GM20000 (cell line): ENCODE data around the gene ASB3.
"Not testable (repeated sequence)": the region's sequence is repeated elsewhere in the genome, so short reads cannot be mapped to it uniquely, and the experiment has no call there.

Source experiments
- DNase-seq: peaks from one replicate; pipeline ENCODE4 v3.0.0; 2012; ENCODE audit warnings: low spot score
- CTCF ChIP-seq: IDR thresholded peaks from 2 replicates; pipeline ENCODE4 v1.5.1; 2012; ENCODE audit warnings: mild to moderate bottlenecking, control low read depth; ENCODE audit errors: extremely low read depth, missing control alignments

The ASB3 gene

GRCh38 chr2:53668624-53669026 is 118.1 kb downstream of the ASB3 start:
- no peak for DNase-seq
- TF ChIP-seq CTCF: no peak

- not testable (repeated sequence) for DNase-seq
Observed at GRCh38 chr2:53667130-53667529, 119.6 kb downstream of the ASB3 start.

GRCh38 chr2:53660886-53661285 is 125.9 kb downstream of the ASB3 start:
- TF ChIP-seq CTCF: no peak
- no peak for DNase-seq

- DNase-seq: not testable (repeated sequence)
Observed at GRCh38 chr2:53658474-53658873, 128.3 kb downstream of the ASB3 start.

- no peak for TF ChIP-seq CTCF
- DNase-seq: no peak
Observed at GRCh38 chr2:53655256-53655655, 131.5 kb downstream of the ASB3 start.

- no peak for DNase-seq
- no peak for TF ChIP-seq CTCF
Observed at GRCh38 chr2:53654396-53654795, 132.4 kb downstream of the ASB3 start.

- no peak for TF ChIP-seq CTCF
- no peak for DNase-seq
Observed at GRCh38 chr2:53652131-53652530, 134.6 kb downstream of the ASB3 start.

GRCh38 chr2:53646788-53647187 is 140.0 kb downstream of the ASB3 start:
- TF ChIP-seq CTCF: no peak
- no peak for DNase-seq

GRCh38 chr2:53641290-53641689 is 145.5 kb downstream of the ASB3 start:
- DNase-seq: no peak
- TF ChIP-seq CTCF: no peak
